IPS-18c (cell line): Measurements from ENCODE around the gene PIEZO1.

Experiments
- H3K4me3 ChIP-seq: 2 replicates; pipeline ENCODE4 v1.7.0; 2013; ENCODE audit warnings: low read depth, mild to moderate bottlenecking, low read length, moderate library complexity; ENCODE audit not compliant: insufficient read depth
- H3K9me3 ChIP-seq: one replicate; pipeline ENCODE4 v1.6.1; 2013; ENCODE audit warnings: mild to moderate bottlenecking, low read length, moderate library complexity; ENCODE audit not compliant: control insufficient read depth, insufficient read depth

The PIEZO1 gene

DNA sequence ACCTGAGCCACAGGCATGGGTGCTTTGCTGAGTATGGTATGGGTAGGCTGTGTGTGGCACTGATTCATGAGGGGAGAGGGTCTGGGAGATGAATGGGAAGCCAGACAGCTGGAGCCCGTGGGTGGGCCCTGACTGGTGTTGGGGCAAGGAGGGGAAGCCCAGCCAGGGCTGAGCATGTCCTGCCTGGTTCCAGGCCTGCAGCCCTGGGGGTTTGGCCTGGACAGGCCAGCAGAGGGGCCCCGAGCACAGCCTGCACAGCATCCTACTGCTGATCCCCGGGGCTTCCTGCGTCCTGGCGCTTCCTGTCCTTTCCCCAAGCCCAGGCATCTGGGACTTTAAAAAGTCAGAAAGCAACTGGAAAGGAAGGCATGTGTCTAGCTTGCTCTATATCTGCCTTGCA lies 117.6 kb downstream of the PIEZO1 start:
- H3K9me3 ChIP-seq = no peaks in the 10 kb centered on the region
- no peak overlapping the region for H3K4me3 ChIP-seq

DNA sequence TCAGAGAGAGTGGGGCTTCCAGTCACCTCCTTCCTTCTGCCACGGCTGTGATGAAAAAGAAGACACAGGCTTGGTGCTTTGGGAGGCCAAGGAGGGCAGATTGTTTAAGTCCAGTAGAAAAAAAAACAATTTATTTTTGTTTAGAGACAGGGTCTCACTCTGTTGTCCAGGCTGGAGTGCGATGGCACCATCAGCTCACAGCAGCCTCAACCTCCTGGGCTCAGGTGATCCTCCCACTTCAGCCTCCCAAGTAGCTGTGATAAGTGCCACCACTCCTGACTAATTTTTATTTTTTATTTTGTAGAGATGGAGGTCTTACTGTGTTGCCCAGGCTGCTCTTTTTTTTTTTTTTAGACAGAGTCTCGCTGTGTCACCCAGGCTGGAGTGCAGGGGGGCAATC lies 119.5 kb downstream of the PIEZO1 start:
- Histone ChIP-seq H3K4me3 (no peak overlapping the region), H3K9me3 (no peaks in the 10 kb centered on the region)
